Stomach (tissue), 4 donors: ENCODE measurements around the gene COPS2.

Experiments
- CTCF ChIP-seq, 7 experiments: fragments of 450-650 bp in 4 of 7; fragments of 200-600 bp in 3 of 7; sonication (generic) in 3 of 7; IDR thresholded peaks; one replicate each; pipeline ENCODE4 v1.5.1; 2016 to 2019; ENCODE audit warnings: antibody characterized with exemption in 7 of 7, control low read depth in 2 of 7, mild to moderate bottlenecking in 1 of 7
- POLR2A ChIP-seq, 4 donors: fragments of 450-650 bp; IDR thresholded peaks; one replicate each; pipeline ENCODE4 v1.6.1; 2016; ENCODE audit warnings: antibody characterized with exemption in 4 of 4, control low read depth in 2 of 4, mild to moderate bottlenecking in 1 of 4, moderate library complexity in 1 of 4

GRCh38 chr15:49121901-49122300 is 33.5 kb downstream of the COPS2 start:
- TF ChIP-seq CTCF (IDR thresholded peaks at IDR 0.05): no peak
- no peak for TF ChIP-seq POLR2A (IDR thresholded peaks at IDR 0.05)
